ENCODE results near the gene MEIS2. TPM values are rescaled to one million over a fixed set of nuclear protein-coding genes. Genes with fewer than 3 reads are reported as not detected.

MEIS2 gene
- total RNA-seq, 2 donors from 2014 or later: 24.3 to 29.8 TPM

DNA sequence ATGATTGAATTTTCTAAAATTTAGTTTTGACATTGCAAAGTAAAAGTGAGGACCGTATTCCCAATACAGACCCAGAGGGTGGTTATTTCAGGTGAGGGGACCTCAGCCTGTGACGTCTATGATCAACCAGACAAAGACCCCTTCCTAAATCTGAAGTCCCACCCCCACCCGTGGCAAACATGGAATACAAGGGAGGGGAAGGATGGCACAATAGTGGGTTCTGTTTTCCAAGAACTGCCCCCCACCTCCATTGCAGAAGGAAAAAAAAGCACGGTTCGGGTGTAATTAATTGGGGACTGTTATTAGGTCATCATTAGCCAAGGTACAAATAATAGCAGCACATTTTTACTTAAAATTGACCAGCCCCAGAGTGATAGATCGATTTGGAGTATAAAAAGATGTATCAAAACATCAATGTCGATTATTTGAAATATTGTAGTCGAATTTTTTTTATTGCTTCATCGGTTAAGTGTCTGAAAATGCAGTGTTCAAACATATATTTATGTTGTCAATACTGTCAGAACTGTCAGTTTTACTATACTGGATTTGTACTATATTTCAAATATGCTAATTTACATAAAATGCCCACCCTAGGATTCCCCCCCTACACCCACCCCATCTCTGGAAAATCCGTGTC is 7.5 kb upstream of the MEIS2 start:
- H3K9me3 ChIP-seq: no peaks in the 10 kb centered on the region
- TF ChIP-seq, protein P1, sequence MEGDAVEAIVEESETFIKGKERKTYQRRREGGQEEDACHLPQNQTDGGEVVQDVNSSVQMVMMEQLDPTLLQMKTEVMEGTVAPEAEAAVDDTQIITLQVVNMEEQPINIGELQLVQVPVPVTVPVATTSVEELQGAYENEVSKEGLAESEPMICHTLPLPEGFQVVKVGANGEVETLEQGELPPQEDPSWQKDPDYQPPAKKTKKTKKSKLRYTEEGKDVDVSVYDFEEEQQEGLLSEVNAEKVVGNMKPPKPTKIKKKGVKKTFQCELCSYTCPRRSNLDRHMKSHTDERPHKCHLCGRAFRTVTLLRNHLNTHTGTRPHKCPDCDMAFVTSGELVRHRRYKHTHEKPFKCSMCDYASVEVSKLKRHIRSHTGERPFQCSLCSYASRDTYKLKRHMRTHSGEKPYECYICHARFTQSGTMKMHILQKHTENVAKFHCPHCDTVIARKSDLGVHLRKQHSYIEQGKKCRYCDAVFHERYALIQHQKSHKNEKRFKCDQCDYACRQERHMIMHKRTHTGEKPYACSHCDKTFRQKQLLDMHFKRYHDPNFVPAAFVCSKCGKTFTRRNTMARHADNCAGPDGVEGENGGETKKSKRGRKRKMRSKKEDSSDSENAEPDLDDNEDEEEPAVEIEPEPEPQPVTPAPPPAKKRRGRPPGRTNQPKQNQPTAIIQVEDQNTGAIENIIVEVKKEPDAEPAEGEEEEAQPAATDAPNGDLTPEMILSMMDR (IDR thresholded peaks at IDR 0.05): no peak
- H3K27ac ChIP-seq: peak overlapping the region; percentile 37 to 49
- H3K4me1 ChIP-seq: peaks cover 0 to 11% of the 10 kb centered on the region in 2 donors
- no peak overlapping the region for H3K4me3 ChIP-seq
- no peak for DNase-seq (ENCODE audit: low spot score)
- no peaks in the 10 kb centered on the region for H3K36me3 ChIP-seq
- peaks cover 7 to 10% of the 10 kb centered on the region in 2 donors for H3K27me3 ChIP-seq

DNA sequence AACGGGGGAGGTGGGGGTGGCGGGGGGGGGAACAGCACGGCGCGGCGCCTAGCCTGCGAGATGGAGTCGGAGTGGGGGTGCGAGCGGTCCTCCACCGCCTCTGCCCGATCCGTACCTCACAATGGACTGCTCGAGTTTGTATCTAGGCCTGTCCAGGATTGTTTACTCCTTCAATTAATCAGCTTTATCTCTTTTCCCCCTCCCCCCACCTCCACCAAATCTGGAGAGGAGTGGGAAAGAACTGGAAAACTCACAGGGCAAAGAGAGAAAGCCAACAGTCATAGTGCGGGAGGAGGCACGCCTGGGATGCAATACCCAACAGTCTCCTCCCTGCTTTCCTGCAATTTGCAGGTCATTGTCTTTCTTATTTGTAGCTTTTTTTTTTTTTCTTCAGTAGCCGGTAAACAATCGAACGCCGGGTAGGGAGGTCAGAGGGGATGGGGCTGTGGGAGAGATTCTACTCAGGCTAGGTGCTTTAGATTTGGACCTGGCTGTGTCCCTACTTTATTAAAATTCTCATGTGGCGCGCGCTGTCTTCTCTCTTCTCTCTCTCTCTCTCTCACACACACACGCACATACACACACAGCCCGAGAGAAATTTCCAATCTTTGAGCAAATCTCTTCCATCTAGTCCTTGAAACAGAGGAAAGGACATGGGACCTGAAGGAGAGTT is 6.9 kb upstream of the MEIS2 start:
- H3K4me3 ChIP-seq: peak overlapping the region; percentile 2 to 32
- H3K27ac ChIP-seq: peak overlapping the region; percentile 37 to 49
- no peak for DNase-seq (ENCODE audit: low spot score)
- H3K4me1 ChIP-seq: peaks cover 0 to 17% of the 10 kb centered on the region in 2 donors
- TF ChIP-seq, protein P1 (IDR thresholded peaks at IDR 0.05): no peak
- H3K36me3 ChIP-seq: no peaks in the 10 kb centered on the region
- peaks cover 7 to 10% of the 10 kb centered on the region in 2 donors for H3K27me3 ChIP-seq
- no peaks in the 10 kb centered on the region for H3K9me3 ChIP-seq

DNA sequence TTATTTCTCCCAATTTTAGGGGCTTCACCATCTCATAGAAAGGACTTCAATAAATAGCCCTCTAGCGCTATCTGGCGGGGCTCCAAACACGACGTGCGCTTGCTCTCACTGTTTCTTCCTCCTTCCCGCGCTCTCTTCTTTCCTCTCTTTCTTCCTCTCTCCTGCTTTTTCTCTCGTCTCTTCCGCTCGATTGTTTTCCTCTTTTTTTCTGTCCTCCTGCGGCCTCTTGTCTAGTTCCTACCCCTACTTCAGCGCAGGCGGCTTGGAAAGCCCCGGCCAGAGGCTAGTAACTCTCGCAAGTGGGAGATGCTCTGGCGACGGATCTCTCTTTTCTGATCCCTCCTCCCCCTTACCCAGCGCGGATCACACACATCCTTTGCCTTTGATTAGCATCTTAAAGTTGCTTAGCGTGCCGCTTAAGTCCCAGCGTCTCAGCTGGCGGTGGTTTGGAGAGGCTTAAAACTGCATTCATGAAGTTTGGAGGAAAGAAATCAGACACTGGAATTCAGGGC is 6.2 kb upstream of the MEIS2 start:
- H3K4me1 ChIP-seq: peaks cover 0 to 18% of the 10 kb centered on the region in 2 donors
- H3K9me3 ChIP-seq: no peaks in the 10 kb centered on the region
- DNase-seq (ENCODE audit: low spot score): peak; percentile 75
- TF ChIP-seq, protein P1 (IDR thresholded peaks at IDR 0.05): peak in 1 of 2 donors; percentile 45
- H3K27me3 ChIP-seq: peaks cover 6 to 10% of the 10 kb centered on the region in 2 donors
- H3K36me3 ChIP-seq: no peaks in the 10 kb centered on the region
- peak overlapping the region; percentile 2 to 32 for H3K4me3 ChIP-seq
- peak overlapping the region; percentile 37 to 49 for H3K27ac ChIP-seq

DNA sequence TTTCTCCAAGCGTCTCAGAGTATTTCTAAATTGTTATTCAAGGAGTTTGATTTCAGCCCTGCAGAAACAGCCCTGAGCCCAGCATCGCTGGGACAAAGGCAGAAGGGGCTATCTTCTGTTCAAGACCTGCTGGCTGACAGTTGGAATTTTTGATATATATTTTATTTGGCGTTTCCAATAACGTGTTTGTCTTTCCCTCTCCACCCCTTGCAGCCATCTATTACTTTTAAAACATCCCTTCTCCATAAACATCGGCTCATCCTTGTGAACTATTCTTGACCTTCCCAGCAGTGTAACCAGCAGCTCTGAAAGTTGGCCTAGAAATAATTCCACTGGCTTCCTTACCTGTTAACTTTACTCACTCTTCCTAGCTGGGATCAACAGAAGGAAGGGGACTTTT is 5.5 kb upstream of the MEIS2 start:
- no peaks in the 10 kb centered on the region for H3K9me3 ChIP-seq
- H3K27me3 ChIP-seq: peaks cover 3 to 10% of the 10 kb centered on the region in 2 donors
- TF ChIP-seq, protein P1 (IDR thresholded peaks at IDR 0.05): no peak
- H3K36me3 ChIP-seq: no peaks in the 10 kb centered on the region
- no peak for DNase-seq (ENCODE audit: low spot score)
- H3K27ac ChIP-seq: peak overlapping the region in 1 of 2 donors; percentile 21
- H3K4me3 ChIP-seq: no peak overlapping the region
- peaks cover 0 to 18% of the 10 kb centered on the region in 2 donors for H3K4me1 ChIP-seq

DNA sequence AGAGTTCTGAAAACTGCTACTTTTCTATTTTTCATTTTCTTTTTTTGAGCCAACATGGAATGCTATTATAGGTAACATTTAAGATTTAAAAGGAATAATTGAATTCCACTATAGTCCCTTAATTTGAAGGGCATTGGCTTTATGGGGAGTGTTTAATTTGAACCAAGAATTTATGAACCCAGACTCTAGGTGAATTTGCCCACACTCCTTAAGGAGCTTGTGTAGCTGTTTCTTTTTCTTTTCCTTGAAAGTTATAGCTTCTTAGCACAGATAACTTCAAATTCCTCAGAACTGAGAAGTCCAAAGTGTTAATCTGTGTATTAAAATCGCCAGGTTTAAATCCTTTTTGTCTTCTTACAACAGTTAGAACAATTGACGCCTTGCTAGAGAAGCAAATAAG is 4.7 kb upstream of the MEIS2 start:
- H3K4me3 ChIP-seq: no peak overlapping the region
- H3K36me3 ChIP-seq: no peaks in the 10 kb centered on the region
- TF ChIP-seq, protein P1 (IDR thresholded peaks at IDR 0.05): no peak
- peaks cover 3% of the 10 kb centered on the region in 2 donors for H3K27me3 ChIP-seq
- peak overlapping the region in 1 of 2 donors; percentile 21 for H3K27ac ChIP-seq
- peaks cover 0 to 9% of the 10 kb centered on the region in 2 donors for H3K4me1 ChIP-seq
- DNase-seq (ENCODE audit: low spot score): no peak
- no peaks in the 10 kb centered on the region for H3K9me3 ChIP-seq
